IMR-90 (cell line): Measurements from ENCODE around the gene AFAP1L2. TPM values are rescaled to one million over a fixed set of nuclear protein-coding genes. Genes with fewer than 3 reads are reported as not detected.

Experiments used
- ATAC-seq: fragments of 200-7000 bp; cut with Tn5 transposase; 2 replicates; pipeline ENCODE4 v1.9.1; 2020; ENCODE audit warnings: low read depth, mild to moderate bottlenecking, moderate library complexity
- BruUV-seq: library from RNA; stranded (reverse); fragments of 400-500 nt; replicated peaks from 2 replicates; lab custom pipeline; 2021; lab: Mats Ljungman, UMichigan
- CTCF ChIA-PET: fragments of 300-600 bp; formaldehyde crosslinking; extraction: SDS; loops from one replicate; lab custom pipeline; 2021; ENCODE audit warnings: antibody characterized with exemption; lab: Yijun Ruan, JAX
- POLR2A ChIA-PET: fragments of 300-600 bp; sonication (Branson Sonifier 250); formaldehyde crosslinking; loops from one replicate; lab custom pipeline; 2022; ENCODE audit warnings: antibody characterized with exemption; ENCODE audit not compliant: unreplicated experiment; lab: Charles Lee
- DNase-seq: peaks from one replicate; pipeline ENCODE4 v3.0.0; 2013
- H2AFZ ChIP-seq: replicated peaks from 2 replicates; pipeline ENCODE3; 2013; ENCODE audit warnings: low read length, mild to moderate bottlenecking; ENCODE audit not compliant: poor library complexity
- H2AK5ac ChIP-seq: 2 replicates; pipeline ENCODE4 v1.6.1; 2013; ENCODE audit warnings: low read depth, low read length, inconsistent platforms
- H2AK9ac ChIP-seq: replicated peaks from 2 replicates; pipeline ENCODE3; 2013; ENCODE audit warnings: mild to moderate bottlenecking, low read depth, low read length, moderate library complexity; ENCODE audit not compliant: poor library complexity
- H2BK120ac ChIP-seq: 2 replicates; pipeline ENCODE4 v1.6.1; 2013; ENCODE audit warnings: low read depth, low read length, inconsistent platforms
- H2BK15ac ChIP-seq: 3 replicates; pipeline ENCODE4 v1.6.1; 2013; ENCODE audit warnings: low read depth, low read length, inconsistent platforms
- H2BK20ac ChIP-seq: 2 replicates; pipeline ENCODE4 v1.6.1; 2013; ENCODE audit warnings: low read depth, mild to moderate bottlenecking, inconsistent platforms, low read length, moderate library complexity
- H2BK5ac ChIP-seq: 2 replicates; pipeline ENCODE4 v1.6.1; 2013; ENCODE audit warnings: mild to moderate bottlenecking, low read depth, low read length, inconsistent platforms; ENCODE audit not compliant: poor library complexity, severe bottlenecking
- H3K14ac ChIP-seq: replicated peaks from 2 replicates; pipeline ENCODE4 v1.6.1; 2013; ENCODE audit warnings: low read depth, low read length, inconsistent platforms
- H3K18ac ChIP-seq: 2 replicates; pipeline ENCODE4 v1.6.1; 2013; ENCODE audit warnings: low read depth, low read length, control low read depth
- H3K23ac ChIP-seq: 2 replicates; pipeline ENCODE4 v1.6.1; 2013; ENCODE audit warnings: low read depth, low read length, inconsistent platforms
- H3K27ac ChIP-seq: 2 replicates; pipeline ENCODE4 v1.5.1; 2013; ENCODE audit warnings: mild to moderate bottlenecking, control low read depth, low read length; ENCODE audit not compliant: insufficient read depth
- H3K27me3 ChIP-seq: 2 replicates; pipeline ENCODE4 v1.6.1; 2013; ENCODE audit warnings: low read length; ENCODE audit not compliant: control insufficient read depth, insufficient read depth
- H3K36me3 ChIP-seq: 2 replicates; pipeline ENCODE4 v1.6.1; 2013; ENCODE audit warnings: low read length, mixed read lengths; ENCODE audit not compliant: control insufficient read depth, insufficient read depth
- H3K4ac ChIP-seq: 2 replicates; pipeline ENCODE4 v1.6.1; 2013; ENCODE audit warnings: low read depth, low read length, inconsistent platforms
- H3K4me1 ChIP-seq: 2 replicates; pipeline ENCODE4 v1.6.1; 2013; ENCODE audit warnings: low read length, mixed read lengths; ENCODE audit not compliant: control insufficient read depth, insufficient read depth
- H3K4me2 ChIP-seq: 2 replicates; pipeline ENCODE4 v1.6.1; 2013; ENCODE audit warnings: low read depth, mild to moderate bottlenecking, control low read depth, low read length, moderate library complexity
- H3K4me3 ChIP-seq: 2 replicates; pipeline ENCODE4 v1.5.1; 2013; ENCODE audit warnings: low read depth, mild to moderate bottlenecking, control low read depth, low read length, moderate library complexity; ENCODE audit not compliant: insufficient read depth
- H3K56ac ChIP-seq: 2 replicates; pipeline ENCODE4 v1.6.1; 2013; ENCODE audit warnings: low read length, inconsistent platforms; ENCODE audit not compliant: insufficient read depth; ENCODE audit errors: extremely low read depth
- H3K79me1 ChIP-seq, 2 experiments: 2 replicates each; pipeline ENCODE4 v1.6.1; 2013; ENCODE audit warnings: low read length in 2 of 2, inconsistent platforms in 1 of 2, low read depth in 1 of 2
- H3K9ac ChIP-seq: 2 replicates; pipeline ENCODE4 v1.6.1; 2013; ENCODE audit warnings: low read depth, low read length, control low read depth
- H3K9me1 ChIP-seq: 2 replicates; pipeline ENCODE4 v1.6.1; 2013; ENCODE audit warnings: low read length, inconsistent platforms; ENCODE audit not compliant: insufficient read depth
- H3K9me3 ChIP-seq: 2 replicates; pipeline ENCODE4 v1.6.1; 2013; ENCODE audit warnings: low read length; ENCODE audit not compliant: control insufficient read depth, insufficient read depth
- H4K20me1 ChIP-seq: 2 replicates; pipeline ENCODE4 v1.6.1; 2013; ENCODE audit warnings: low read length, inconsistent platforms; ENCODE audit not compliant: insufficient read depth
- H4K5ac ChIP-seq: 2 replicates; pipeline ENCODE4 v1.6.1; 2013; ENCODE audit warnings: mild to moderate bottlenecking, low read depth, low read length, control low read depth
- H4K8ac ChIP-seq, 2 experiments: 2 replicates each; pipeline ENCODE4 v1.6.1; 2013; ENCODE audit warnings: low read depth in 2 of 2, low read length in 2 of 2, control low read depth in 1 of 2, inconsistent platforms in 1 of 2
- H4K91ac ChIP-seq: 2 replicates; pipeline ENCODE4 v1.6.1; 2013; ENCODE audit warnings: low read depth, low read length, inconsistent platforms; ENCODE audit not compliant: insufficient read depth
- BHLHE40 ChIP-seq: fragments of 150-350 bp; IDR thresholded peaks from 2 replicates; pipeline ENCODE4 v1.6.1; 2016; ENCODE audit warnings: mild to moderate bottlenecking, low read depth, low read length
- CHD1 ChIP-seq: IDR thresholded peaks from 2 replicates; pipeline ENCODE4 v1.6.1; 2012; ENCODE audit warnings: low read depth, low read length, improper control_type of control experiment
- FOS ChIP-seq: fragments of 150-350 bp; IDR thresholded peaks from 2 replicates; pipeline ENCODE4 v1.6.1; 2016; ENCODE audit warnings: low read depth, low read length
- MAZ ChIP-seq: IDR thresholded peaks from 2 replicates; pipeline ENCODE4 v1.6.1; 2012; ENCODE audit warnings: low read depth, mild to moderate bottlenecking, low read length, improper control_type of control experiment, moderate library complexity, borderline replicate concordance
- MXI1 ChIP-seq: IDR thresholded peaks from 2 replicates; pipeline ENCODE4 v1.6.1; 2012; ENCODE audit warnings: low read depth, mild to moderate bottlenecking, low read length, moderate library complexity, borderline replicate concordance
- NFE2L2 ChIP-seq: fragments of 150-350 bp; IDR thresholded peaks from 2 replicates; pipeline ENCODE4 v1.6.1; 2016; ENCODE audit warnings: low read depth, mild to moderate bottlenecking, low read length
- POLR2A ChIP-seq: IDR thresholded peaks from 2 replicates; pipeline ENCODE4 v1.6.1; 2012; ENCODE audit warnings: mild to moderate bottlenecking, low read depth, low read length
- RAD21 ChIP-seq: IDR thresholded peaks from 2 replicates; pipeline ENCODE4 v1.6.1; 2012; ENCODE audit warnings: low read length, improper control_type of control experiment
- SMC3 ChIP-seq: fragments of 150-350 bp; IDR thresholded peaks from 2 replicates; pipeline ENCODE4 v1.6.1; 2016; ENCODE audit warnings: low read depth, mild to moderate bottlenecking, antibody characterized with exemption, low read length, moderate library complexity
- WGBS, 2 experiments: methylation state at CpG; one replicate each; pipeline versions ENCODE4 v1.1.5 to v1.1.7; 2013; ENCODE audit warnings: missing lambda C conversion rate in 2 of 2; ENCODE audit not compliant: insufficient read length in 1 of 2; ENCODE audit errors: extremely low coverage in 2 of 2; 5-methylcytosine and 5-hydroxymethylcytosine counted together
- dilution Hi-C: fragments of 300-500 bp; cut with HindIII; formaldehyde crosslinking; loops from one replicate; pipeline ENCODE4 v1.14.3; 2018; ENCODE audit warnings: low sequenced_read_pairs; ENCODE audit not compliant: unreplicated experiment
- in situ Hi-C: fragments of 300-500 bp; cut with MboI; formaldehyde crosslinking; loops from 3 replicates; pipeline ENCODE4 v1.14.3; 2019; ENCODE audit warnings: low sequenced_read_pairs, inconsistent platforms, mixed read lengths
- intact Hi-C: fragments of 100-400 bp; cut with micrococcal nuclease; formaldehyde crosslinking; loops from 2 replicates; pipeline ENCODE4 v1.10.0; 2022
- polyA plus RNA-seq, 3 experiments: library from polyadenylated mRNA; depleted of rRNA; stranded (reverse); fragments of >200 nt; gene quantifications; 2 replicates each; pipeline ENCODE4 v1.2.3, GENCODE V29; 2012; ENCODE audit warnings: low replicate concordance in 1 of 3
- total RNA-seq: library from RNA; depleted of rRNA; stranded (reverse); fragments of >200 nt; gene quantifications from 2 replicates; pipeline ENCODE4 v1.2.3, GENCODE V29; 2012
- TF ChIP-seq, protein P1 (sequence below): conservative IDR thresholded peaks from 2 replicates; pipeline ENCODE4 v1.5.1; 2012; ENCODE audit warnings: mild to moderate bottlenecking, low read depth, low read length, improper control_type of control experiment
- TF ChIP-seq, protein P2 (sequence below): fragments of 150-350 bp; IDR thresholded peaks from 2 replicates; pipeline ENCODE4 v1.6.1; 2016; ENCODE audit warnings: low read depth, mild to moderate bottlenecking, low read length, moderate library complexity, borderline replicate concordance
- TF ChIP-seq, protein P3 (sequence below): fragments of 150-350 bp; IDR thresholded peaks from 2 replicates; pipeline ENCODE4 v1.6.1; 2017; ENCODE audit warnings: mild to moderate bottlenecking, antibody characterized with exemption, low read length, low read depth

AFAP1L2 gene
- total and polyA plus RNA-seq, 2 of the 4 experiments (the other 2 are of a cell fraction), result under 0.01 to 0.10 TPM

DNA sequence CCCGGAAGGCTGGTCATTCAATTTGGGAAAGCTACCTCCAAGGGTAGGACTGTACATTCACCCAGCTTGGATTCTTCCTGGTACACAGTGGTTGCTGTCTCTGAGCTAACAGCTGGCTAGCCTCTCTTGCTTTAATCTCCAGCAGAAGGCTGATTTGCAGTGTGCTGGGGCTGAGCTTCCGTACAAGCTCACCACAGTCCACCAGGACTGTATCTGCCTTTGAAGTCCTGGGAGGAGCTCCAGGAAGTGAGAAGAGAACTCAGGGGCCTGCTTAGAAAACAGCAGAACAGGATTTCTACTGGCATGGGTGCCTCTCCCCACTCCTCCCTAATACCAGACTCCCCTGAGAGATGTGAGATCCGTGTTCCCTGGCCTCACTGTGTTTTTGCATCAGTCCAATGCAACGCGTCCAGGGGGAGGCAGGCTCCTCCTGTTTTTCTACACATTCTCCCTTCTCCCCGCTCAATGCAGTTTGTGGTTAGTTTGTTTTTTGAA is 6.6 kb downstream of the AFAP1L2 start:
- Histone ChIP-seq H4K91ac (no peak overlapping the region), H3K18ac (no peak overlapping the region), H2AK5ac (no peak overlapping the region), H3K14ac (no peak overlapping the region), H3K4me2 (no peak overlapping the region), H2BK20ac (no peak overlapping the region), H3K79me1 (no peaks in the 10 kb centered on the region), H3K27ac (no peak overlapping the region), H3K9me3 (no peaks in the 10 kb centered on the region), H2BK5ac (no peak overlapping the region), H2BK120ac (no peak overlapping the region), H3K27me3 (peaks cover 51% of the 10 kb centered on the region), H2BK15ac (no peak overlapping the region), H3K9me1 (no peaks in the 10 kb centered on the region), H4K8ac (no peak overlapping the region), H3K4me3 (no peak overlapping the region), H3K9ac (no peak overlapping the region), H3K4me1 (peaks cover 1% of the 10 kb centered on the region; the same call in 1 of the 2 replicates), H3K4ac (no peak overlapping the region), H3K36me3 (no peaks in the 10 kb centered on the region), H2AFZ (no peak overlapping the region), H3K56ac (no peak overlapping the region), H3K23ac (no peak overlapping the region), H4K20me1 (no peaks in the 10 kb centered on the region), H4K5ac (no peak overlapping the region), H2AK9ac (no peak overlapping the region)
- POLR2A ChIA-PET, result no interaction called here
- TF ChIP-seq, protein P1, sequence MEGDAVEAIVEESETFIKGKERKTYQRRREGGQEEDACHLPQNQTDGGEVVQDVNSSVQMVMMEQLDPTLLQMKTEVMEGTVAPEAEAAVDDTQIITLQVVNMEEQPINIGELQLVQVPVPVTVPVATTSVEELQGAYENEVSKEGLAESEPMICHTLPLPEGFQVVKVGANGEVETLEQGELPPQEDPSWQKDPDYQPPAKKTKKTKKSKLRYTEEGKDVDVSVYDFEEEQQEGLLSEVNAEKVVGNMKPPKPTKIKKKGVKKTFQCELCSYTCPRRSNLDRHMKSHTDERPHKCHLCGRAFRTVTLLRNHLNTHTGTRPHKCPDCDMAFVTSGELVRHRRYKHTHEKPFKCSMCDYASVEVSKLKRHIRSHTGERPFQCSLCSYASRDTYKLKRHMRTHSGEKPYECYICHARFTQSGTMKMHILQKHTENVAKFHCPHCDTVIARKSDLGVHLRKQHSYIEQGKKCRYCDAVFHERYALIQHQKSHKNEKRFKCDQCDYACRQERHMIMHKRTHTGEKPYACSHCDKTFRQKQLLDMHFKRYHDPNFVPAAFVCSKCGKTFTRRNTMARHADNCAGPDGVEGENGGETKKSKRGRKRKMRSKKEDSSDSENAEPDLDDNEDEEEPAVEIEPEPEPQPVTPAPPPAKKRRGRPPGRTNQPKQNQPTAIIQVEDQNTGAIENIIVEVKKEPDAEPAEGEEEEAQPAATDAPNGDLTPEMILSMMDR, result no peak
- TF ChIP-seq BHLHE40 (no peak), SMC3 (no peak), FOS (no peak), RAD21 (no peak), POLR2A (no peak), MAZ (no peak), NFE2L2 (no peak), MXI1 (no peak), CHD1 (no peak)
- TF ChIP-seq, protein P2, sequence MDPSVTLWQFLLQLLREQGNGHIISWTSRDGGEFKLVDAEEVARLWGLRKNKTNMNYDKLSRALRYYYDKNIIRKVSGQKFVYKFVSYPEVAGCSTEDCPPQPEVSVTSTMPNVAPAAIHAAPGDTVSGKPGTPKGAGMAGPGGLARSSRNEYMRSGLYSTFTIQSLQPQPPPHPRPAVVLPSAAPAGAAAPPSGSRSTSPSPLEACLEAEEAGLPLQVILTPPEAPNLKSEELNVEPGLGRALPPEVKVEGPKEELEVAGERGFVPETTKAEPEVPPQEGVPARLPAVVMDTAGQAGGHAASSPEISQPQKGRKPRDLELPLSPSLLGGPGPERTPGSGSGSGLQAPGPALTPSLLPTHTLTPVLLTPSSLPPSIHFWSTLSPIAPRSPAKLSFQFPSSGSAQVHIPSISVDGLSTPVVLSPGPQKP, result no peak
- TF ChIP-seq, protein P3, sequence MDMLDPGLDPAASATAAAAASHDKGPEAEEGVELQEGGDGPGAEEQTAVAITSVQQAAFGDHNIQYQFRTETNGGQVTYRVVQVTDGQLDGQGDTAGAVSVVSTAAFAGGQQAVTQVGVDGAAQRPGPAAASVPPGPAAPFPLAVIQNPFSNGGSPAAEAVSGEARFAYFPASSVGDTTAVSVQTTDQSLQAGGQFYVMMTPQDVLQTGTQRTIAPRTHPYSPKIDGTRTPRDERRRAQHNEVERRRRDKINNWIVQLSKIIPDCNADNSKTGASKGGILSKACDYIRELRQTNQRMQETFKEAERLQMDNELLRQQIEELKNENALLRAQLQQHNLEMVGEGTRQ, result no peak
- in situ Hi-C loops, result no loop called here
- intact Hi-C loops, result no loop called here
- CTCF ChIA-PET, result interaction anchor here (1.4 kb wide), 1 partner anchor 93 kb away, joined by 4 read pairs; no protein-coding TSS in a partner anchor
- ATAC-seq, result no peak
- no TSS peak for BruUV-seq
- WGBS, 2 experiments, result no CpG with 5 or more reads among the region's 6 CpGs
- dilution Hi-C loops, result no loop called here
- DNase-seq, result no peak
